ENCODE data around the gene ZNF649. TPM values are rescaled to one million over a fixed set of nuclear protein-coding genes. Genes with fewer than 3 reads are reported as not detected.
"Not testable (repeated sequence)": the region's sequence is repeated elsewhere in the genome, so short reads cannot be mapped to it uniquely, and the experiment has no call there.

The ZNF649 gene
- total RNA-seq, 2 experiments from 2014 or later, result 8.1 to 9.6 TPM

DNA sequence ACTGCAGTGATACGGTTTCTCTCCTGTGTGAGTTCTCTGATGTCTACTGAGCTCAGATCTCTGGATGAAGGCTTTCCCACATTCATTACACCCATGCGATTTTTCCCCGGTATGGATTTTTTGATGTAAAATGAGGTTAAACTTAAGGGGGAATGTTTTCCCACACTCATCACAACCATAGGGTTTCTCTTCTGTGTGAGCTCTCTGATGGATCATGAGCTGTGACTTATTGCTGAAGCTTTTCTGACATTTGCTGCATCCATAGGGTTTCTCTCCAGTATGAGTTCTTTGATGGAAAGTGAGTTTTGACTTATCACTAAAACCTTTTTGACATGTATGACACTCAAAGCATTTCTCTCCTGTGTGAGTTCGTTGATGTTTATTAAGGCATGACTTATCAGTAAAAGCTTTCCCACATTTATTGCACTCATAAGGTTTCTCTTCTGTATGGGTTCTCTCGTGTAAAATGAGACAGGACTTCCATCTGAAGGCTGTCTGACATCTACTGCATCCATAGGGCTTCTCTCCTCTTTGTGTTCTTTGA, 10.6 kb upstream of the ZNF649 start:
- Mint-ChIP-seq H3K4me3 (no peak overlapping the region), H3K4me1 (no peaks in the 10 kb centered on the region), H3K27ac (no peak overlapping the region), H3K36me3 (ENCODE audit: low read depth) (peaks cover 15% of the 10 kb centered on the region), H3K27me3 (no peaks in the 10 kb centered on the region), H3K9me3 (peaks cover 70% of the 10 kb centered on the region)
- POLR2A ChIA-PET, result no interaction called here
- no peak for DNase-seq
- CTCF ChIA-PET, result no interaction called here

DNA sequence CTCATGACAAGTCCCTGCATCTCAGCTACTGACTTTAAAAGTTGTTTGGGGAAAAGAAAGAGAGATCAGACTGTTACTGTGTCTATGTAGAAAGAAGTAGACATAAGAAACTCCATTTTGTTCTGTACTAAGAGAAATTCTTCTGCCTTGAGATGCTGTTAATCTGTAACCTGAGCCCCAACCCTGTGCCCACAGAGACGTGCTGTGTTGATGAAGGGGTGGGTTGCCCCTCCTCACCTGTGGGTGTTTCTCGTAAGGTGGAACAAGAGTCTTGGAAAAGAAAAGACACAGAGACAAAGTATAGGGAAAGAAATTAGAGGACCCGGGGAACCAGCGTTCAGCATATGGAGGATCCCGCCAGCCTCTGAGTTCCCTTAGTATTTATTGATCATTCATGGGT, 3.2 kb upstream of the ZNF649 start:
- peaks cover 18% of the 10 kb centered on the region for H3K4me1 Mint-ChIP-seq
- H3K4me3 Mint-ChIP-seq, DNase-seq, CTCF ChIA-PET, H3K27ac Mint-ChIP-seq, H3K27me3 Mint-ChIP-seq, POLR2A ChIA-PET: not testable (repeated sequence)
- peaks cover 55% of the 10 kb centered on the region for H3K9me3 Mint-ChIP-seq
- H3K36me3 Mint-ChIP-seq (ENCODE audit: low read depth), result peaks cover 34% of the 10 kb centered on the region

DNA sequence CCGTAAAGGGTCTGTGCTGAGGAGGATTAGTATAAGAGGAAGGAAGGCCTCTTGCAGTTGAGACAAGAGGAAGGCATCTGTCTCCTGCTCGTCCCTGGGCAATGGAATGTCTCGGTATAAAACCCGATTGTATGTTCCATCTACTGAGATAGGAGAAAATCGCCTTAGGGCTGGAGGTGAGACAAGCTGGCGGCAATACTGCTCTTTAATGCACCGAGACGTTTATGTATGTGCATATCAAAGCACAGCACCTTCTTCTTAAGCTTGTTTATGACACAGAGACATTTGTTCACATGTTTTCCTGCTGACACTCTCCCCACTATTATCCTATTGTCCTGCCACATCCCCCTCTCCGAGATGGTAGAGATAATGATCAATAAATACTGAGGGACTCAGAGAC, 1.3 kb upstream of the ZNF649 start:
- H3K36me3 Mint-ChIP-seq (ENCODE audit: low read depth), result peaks cover 51% of the 10 kb centered on the region
- H3K27ac Mint-ChIP-seq, DNase-seq, H3K4me3 Mint-ChIP-seq, POLR2A ChIA-PET, CTCF ChIA-PET, H3K27me3 Mint-ChIP-seq: not testable (repeated sequence)
- H3K4me1 Mint-ChIP-seq, result peaks cover 22% of the 10 kb centered on the region
- peaks cover 59% of the 10 kb centered on the region for H3K9me3 Mint-ChIP-seq

DNA sequence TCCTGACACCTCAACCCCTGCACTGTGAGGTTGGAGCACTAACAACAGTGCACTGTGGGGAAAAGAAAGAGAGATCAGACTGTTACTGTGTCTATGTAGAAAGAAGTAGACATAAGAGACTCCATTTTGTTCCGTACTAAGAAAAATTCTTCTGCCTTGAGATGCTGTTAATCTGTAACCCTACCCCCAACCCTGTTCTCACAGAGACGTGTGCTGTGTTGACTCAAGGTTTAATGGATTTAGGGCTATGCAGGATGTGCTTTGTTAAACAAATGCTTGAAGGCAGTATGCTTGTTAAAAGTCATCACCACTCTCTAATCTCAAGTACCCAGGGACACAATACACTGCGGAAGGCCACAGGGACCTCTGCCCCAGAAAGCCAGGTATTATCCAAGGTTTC, 822 bp upstream of the ZNF649 start:
- DNase-seq, H3K27me3 Mint-ChIP-seq, H3K4me3 Mint-ChIP-seq, H3K27ac Mint-ChIP-seq, POLR2A ChIA-PET, CTCF ChIA-PET: not testable (repeated sequence)
- Mint-ChIP-seq H3K4me1 (peaks cover 22% of the 10 kb centered on the region), H3K9me3 (peaks cover 62% of the 10 kb centered on the region), H3K36me3 (ENCODE audit: low read depth) (peaks cover 55% of the 10 kb centered on the region)

DNA sequence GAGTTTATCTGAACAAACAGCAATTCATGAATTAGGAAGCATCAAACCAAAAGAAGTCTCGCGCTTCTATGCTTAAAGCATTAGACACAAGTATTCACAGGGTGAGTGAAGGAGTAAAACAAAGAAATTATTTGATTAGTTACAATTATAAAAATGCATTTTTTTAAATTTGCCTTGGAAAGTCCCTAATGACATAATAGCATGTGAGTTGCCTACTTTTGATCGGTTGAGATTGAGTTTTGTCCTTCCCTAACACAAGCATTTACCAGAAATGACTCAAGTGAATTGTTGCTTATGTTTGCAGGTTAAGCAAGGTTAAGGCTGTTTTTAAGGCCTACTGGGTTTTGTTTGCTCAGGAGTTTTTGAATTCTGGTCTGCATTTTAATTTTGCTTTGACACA, 389 bp upstream of the ZNF649 start:
- Mint-ChIP-seq H3K4me3 (peak overlapping the region; percentile 95), H3K9me3 (peaks cover 66% of the 10 kb centered on the region)
- POLR2A ChIA-PET, result no interaction called here

DNA sequence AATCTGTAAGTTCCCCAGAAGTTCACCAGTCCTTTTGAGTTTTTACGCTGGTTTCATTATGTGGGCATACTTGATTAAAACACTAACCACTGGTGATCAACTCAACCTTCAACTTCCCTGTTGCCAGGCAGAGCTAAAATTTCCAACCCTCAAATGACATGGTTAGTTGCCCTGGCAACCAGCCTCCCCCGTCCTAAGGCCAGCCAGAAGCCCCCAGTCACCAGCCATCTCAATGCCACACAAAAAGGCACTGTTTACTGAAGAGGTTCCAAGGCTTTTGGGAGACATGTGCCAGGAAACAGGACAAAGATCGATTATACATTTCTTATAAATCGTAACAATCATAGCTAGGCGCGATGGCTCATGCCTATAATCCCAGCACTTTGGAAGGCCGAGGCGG, 1.6 kb downstream of the ZNF649 start:
- Mint-ChIP-seq H3K4me1 (peaks cover 22% of the 10 kb centered on the region), H3K27me3 (no peaks in the 10 kb centered on the region), H3K27ac (no peak overlapping the region), H3K36me3 (ENCODE audit: low read depth) (peaks cover 77% of the 10 kb centered on the region), H3K4me3 (peak overlapping the region; percentile 5), H3K9me3 (peaks cover 63% of the 10 kb centered on the region)
- no peak for DNase-seq
- ChIA-PET POLR2A (interaction anchor here (1.3 kb wide), 1 partner anchor 12 kb away, joined by 3 read pairs; no protein-coding TSS in a partner anchor), CTCF (no interaction called here)

More for the DNA sequence above, 389 bp upstream of the ZNF649 start:
- DNase-seq, result no peak
- Mint-ChIP-seq H3K4me1 (peaks cover 22% of the 10 kb centered on the region), H3K36me3 (ENCODE audit: low read depth) (peaks cover 60% of the 10 kb centered on the region), H3K27ac (peak overlapping the region; percentile 89), H3K27me3 (no peaks in the 10 kb centered on the region)
- CTCF ChIA-PET, result no interaction called here

DNA sequence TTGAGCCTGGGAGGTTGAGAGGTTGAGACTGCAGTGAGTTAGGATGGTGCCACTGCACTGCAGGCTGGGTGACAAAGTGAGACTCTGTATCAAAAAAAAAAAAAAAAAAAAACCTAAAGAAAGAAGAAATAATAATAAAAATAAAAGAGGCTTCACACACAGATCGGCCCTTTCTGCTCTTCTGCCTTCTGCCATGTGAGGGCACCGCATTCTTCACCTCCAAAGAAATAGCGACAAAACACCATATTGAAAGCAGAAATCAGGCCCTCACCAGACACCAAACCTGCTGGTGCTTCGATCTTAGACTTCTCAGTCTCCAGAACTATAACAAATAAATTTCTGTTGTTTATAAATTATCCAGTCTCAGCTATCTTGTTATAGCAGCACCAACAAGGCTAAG, 3.0 kb downstream of the ZNF649 start:
- no peak for DNase-seq
- H3K9me3 Mint-ChIP-seq, result peaks cover 63% of the 10 kb centered on the region

DNA sequence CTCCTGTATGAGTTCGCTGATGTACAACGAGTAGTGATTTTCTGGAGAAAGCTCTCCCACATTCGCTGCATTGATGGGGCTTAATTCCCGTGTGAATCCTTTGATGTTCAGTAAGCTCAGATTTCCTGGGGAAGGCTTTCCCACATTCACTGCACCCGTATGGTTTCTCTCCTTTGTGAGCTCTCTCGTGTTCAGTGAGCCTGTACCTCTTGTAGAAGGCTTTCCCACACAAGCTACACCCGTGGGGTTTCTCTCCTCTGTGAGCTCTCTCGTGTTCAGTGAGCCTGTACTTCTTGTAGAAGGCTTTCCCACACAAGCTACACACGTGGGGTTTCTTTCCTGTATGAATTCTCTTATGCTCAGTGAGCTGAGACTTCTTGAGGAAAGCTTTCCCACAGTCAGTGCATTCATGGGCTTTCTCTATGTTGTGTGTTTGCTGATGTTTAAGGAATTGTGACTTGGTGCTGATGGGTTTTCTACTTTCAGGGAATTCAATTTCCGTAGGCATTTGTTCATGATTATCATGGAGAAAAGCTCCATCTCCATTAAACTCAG, 13.5 kb downstream of the ZNF649 start:
- POLR2A ChIA-PET, result interaction anchor here (1.1 to 1.2 kb wide), 2 partner anchors 12 to 20 kb away, joined by 3 read pairs; no protein-coding TSS in a partner anchor
- no peak for DNase-seq
- H3K27ac Mint-ChIP-seq, result no peak overlapping the region
- peaks cover 84% of the 10 kb centered on the region for H3K9me3 Mint-ChIP-seq
- H3K27me3 Mint-ChIP-seq, result no peaks in the 10 kb centered on the region
- peaks cover 91% of the 10 kb centered on the region for H3K36me3 Mint-ChIP-seq (ENCODE audit: low read depth)
- peaks cover 5% of the 10 kb centered on the region for H3K4me1 Mint-ChIP-seq
- no peak overlapping the region for H3K4me3 Mint-ChIP-seq
- CTCF ChIA-PET, result no interaction called here

More for the DNA sequence above, 3.0 kb downstream of the ZNF649 start:
- Mint-ChIP-seq H3K27me3 (no peaks in the 10 kb centered on the region), H3K4me3 (no peak overlapping the region), H3K4me1 (peaks cover 22% of the 10 kb centered on the region), H3K36me3 (ENCODE audit: low read depth) (peaks cover 90% of the 10 kb centered on the region), H3K27ac (no peak overlapping the region)
- POLR2A ChIA-PET, result no interaction called here
- CTCF ChIA-PET, result no interaction called here

DNA sequence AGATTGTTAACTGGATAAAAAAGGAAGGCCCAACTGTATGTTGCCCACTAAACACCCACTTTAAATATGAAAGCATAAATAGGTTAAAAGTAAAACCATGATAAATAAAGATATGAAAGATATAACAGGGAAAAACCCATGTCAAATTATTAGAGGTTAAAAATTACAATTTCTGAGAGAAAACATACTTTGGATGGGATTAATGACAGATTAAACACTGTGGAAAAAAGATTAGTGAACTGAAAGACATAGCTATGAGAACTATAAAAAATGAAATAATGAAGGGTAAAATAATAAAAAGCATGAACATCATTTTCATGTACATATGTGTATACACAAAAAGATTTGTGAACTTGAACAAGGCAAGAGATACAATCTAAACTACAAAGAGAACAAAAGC, 14.9 kb downstream of the ZNF649 start:
- CTCF ChIA-PET, result no interaction called here

DNA sequence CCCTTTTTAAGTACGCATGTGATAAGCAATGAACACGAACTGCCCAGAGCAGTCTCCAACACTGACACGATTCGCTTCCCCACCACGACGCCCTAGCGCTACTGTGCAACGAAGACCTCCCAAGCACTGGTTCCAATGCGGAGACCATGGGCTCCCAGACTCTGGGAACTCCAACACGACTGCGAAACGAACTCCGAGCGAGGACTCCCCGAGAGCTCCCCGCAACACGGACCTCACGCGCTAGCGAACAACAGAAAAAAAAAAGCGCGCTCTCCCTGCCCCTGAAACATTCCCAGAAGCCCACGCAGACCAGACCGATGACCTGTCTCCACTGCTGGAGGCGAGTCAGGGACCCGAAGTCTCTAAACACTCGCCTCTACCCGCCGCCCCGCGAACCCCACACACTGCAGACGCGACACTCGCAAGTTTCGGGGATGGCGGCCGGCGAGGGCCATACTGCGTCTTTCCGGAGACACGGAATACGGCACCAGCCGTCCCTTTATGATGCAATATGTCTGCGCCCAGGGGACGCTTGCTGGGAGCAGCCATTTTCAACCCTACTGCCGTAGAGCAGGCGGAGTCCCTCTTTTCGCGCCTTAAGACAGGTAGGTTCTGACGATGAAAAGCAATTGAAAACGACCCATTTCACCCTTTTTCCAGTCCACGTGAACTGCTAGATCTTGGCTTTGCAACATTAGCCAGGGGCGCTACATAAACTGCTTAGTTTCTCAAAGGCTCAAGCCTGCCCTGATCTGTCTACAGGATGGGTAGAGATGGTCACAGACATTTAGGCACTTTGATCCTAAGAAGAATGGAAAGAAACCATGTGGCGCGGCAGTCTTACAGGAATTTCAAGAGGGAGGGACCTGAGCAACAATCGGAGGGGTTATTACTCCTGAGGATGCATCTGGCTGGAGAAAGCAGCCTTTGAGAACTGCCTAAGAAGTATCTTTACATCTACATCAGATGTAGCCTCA, 17.0 kb downstream of the ZNF649 start, which contains the start of gene ZNF577:
TSS of gene ZNF577 (minus strand) at position 430 of the 977 bp plus-strand sequence. CDS start 7,569 bp downstream, outside the sequence.
- H3K27ac Mint-ChIP-seq, result peak within 1 kb of the TSS; percentile 63
- H3K4me3 Mint-ChIP-seq, result peak within 1 kb of the TSS; percentile 75
- peaks cover 69% of the 10 kb centered on the region for H3K36me3 Mint-ChIP-seq (ENCODE audit: low read depth)
- peak; percentile 66 for DNase-seq
- peaks cover 5% of the 10 kb centered on the region for H3K4me1 Mint-ChIP-seq
- H3K9me3 Mint-ChIP-seq, result peaks cover 78% of the 10 kb centered on the region
- ChIA-PET POLR2A (no interaction called here), CTCF (no interaction called here)
- H3K27me3 Mint-ChIP-seq, result no peaks in the 10 kb centered on the region

More for the DNA sequence above, 14.9 kb downstream of the ZNF649 start:
- Mint-ChIP-seq H3K27ac (no peak overlapping the region), H3K36me3 (ENCODE audit: low read depth) (peaks cover 85% of the 10 kb centered on the region), H3K9me3 (peaks cover 84% of the 10 kb centered on the region), H3K4me3 (no peak overlapping the region), H3K4me1 (peaks cover 5% of the 10 kb centered on the region), H3K27me3 (no peaks in the 10 kb centered on the region)
- DNase-seq, result no peak
- POLR2A ChIA-PET, result no interaction called here

DNA sequence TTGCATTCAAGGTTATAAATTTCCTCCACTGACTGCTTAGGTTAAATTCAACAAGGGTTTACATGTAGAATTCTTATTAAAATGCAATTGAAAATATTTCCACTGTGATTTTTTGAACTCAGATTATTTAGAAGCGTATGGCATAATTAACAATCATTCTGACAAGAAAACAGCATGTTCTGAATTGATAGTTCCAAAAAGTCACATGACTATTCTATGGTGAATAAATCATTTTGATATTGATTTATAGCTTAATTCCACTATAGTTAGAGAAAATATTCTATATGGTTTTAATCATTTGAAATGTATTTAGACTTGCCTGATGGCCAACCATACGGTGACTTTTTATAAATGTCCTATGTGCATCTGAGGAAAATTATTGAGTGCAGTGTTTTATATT, 20.1 kb downstream of the ZNF649 start:
- ChIA-PET CTCF (no interaction called here), POLR2A (no interaction called here)
- H3K4me3 Mint-ChIP-seq, result no peak overlapping the region
- DNase-seq, result no peak
- no peak overlapping the region for H3K27ac Mint-ChIP-seq
- peaks cover 5% of the 10 kb centered on the region for H3K4me1 Mint-ChIP-seq
- H3K27me3 Mint-ChIP-seq, result no peaks in the 10 kb centered on the region
- H3K36me3 Mint-ChIP-seq (ENCODE audit: low read depth), result peaks cover 63% of the 10 kb centered on the region
- H3K9me3 Mint-ChIP-seq, result peaks cover 76% of the 10 kb centered on the region

DNA sequence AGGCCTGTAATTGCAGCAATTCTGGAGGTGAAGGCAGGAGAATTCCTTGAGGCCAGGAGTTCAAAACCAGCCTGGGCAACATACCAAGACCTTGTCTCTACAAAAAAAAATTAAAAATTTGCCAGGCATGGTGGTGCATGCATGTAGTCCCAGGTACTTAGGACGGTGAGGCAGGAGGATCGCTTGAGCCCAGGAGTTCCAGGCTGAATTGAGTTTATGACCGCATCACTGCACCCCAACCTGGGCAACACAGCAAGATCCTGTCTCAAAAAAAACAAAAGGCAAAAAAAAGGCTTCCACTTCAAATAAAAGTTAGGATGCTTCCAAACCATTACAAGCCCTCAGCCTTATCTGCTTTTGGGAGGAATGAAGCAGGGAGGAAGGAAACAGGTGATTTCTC, 22.3 kb downstream of the ZNF649 start:
- Mint-ChIP-seq H3K4me3 (no peak overlapping the region), H3K27ac (no peak overlapping the region), H3K36me3 (ENCODE audit: low read depth) (peaks cover 55% of the 10 kb centered on the region), H3K4me1 (peaks cover under 1% of the 10 kb centered on the region), H3K9me3 (peaks cover 67% of the 10 kb centered on the region), H3K27me3 (no peaks in the 10 kb centered on the region)
- ChIA-PET CTCF (no interaction called here), POLR2A (no interaction called here)
- DNase-seq, result no peak

DNA sequence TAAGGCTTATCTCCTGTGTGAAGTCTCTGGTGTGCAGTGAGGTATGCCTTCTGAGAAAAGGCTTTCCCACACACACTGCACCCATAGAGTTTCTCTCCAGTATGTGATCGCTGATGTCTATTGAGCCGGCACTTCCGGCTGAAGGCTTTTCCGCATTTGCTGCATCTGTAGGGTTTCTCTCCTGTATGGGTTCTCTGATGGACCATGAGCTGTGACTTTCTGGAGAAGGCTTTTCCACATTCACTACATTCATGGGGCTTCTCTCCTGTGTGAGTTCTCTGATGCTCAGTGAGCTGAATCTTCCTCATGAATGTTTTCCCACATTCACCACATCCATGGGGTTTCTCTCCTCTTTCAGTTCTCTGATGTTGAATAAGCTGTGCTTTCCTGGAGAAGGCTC, 31.7 kb downstream of the ZNF649 start:
- Mint-ChIP-seq H3K27ac (no peak overlapping the region), H3K4me1 (no peaks in the 10 kb centered on the region), H3K9me3 (peaks cover 85% of the 10 kb centered on the region), H3K36me3 (ENCODE audit: low read depth) (peaks cover 68% of the 10 kb centered on the region), H3K27me3 (no peaks in the 10 kb centered on the region), H3K4me3 (no peak overlapping the region)
- DNase-seq, result no peak
- ChIA-PET CTCF (interaction anchor here (0.6 kb wide), 1 partner anchor 771 kb away, joined by 5 read pairs; no protein-coding TSS in a partner anchor), POLR2A (no interaction called here)

Data from activated CD4-positive, alpha-beta memory T cell treated with anti-CD3 and anti-CD28 coated beads, Interleukin-2, amount 10 ng/mL, durations not matched to agents 7 days and 5 days (primary cell).